Loucy (cell line): ENCODE measurements around the gene KIAA0232.

Source experiments
- H2AFZ ChIP-seq: fragments of 200-600 bp; sonication (generic); 2 replicates; pipeline ENCODE4 v1.6.0; 2016; ENCODE audit warnings: antibody characterized with exemption, mild to moderate bottlenecking, low read length, moderate library complexity
- H3F3A ChIP-seq: fragments of 200-600 bp; 2 replicates; pipeline ENCODE4 v1.6.0; 2016; ENCODE audit warnings: antibody characterized with exemption, low read depth, mild to moderate bottlenecking
- H3K27me3 ChIP-seq: fragments of 200-600 bp; sonication (generic); 2 replicates; pipeline ENCODE4 v1.6.1; 2014; ENCODE audit warnings: low read length, mild to moderate bottlenecking; ENCODE audit not compliant: insufficient read depth, poor library complexity, severe bottlenecking
- H3K36me3 ChIP-seq: fragments of 200-600 bp; sonication (generic); 2 replicates; pipeline ENCODE4 v1.6.1; 2016; ENCODE audit warnings: low read length; ENCODE audit not compliant: insufficient read depth
- H3K4me1 ChIP-seq: fragments of 200-600 bp; sonication (generic); 2 replicates; pipeline ENCODE4 v1.5.1; 2014; ENCODE audit warnings: low read length, mild to moderate bottlenecking; ENCODE audit not compliant: insufficient read depth, poor library complexity, severe bottlenecking
- H3K4me2 ChIP-seq: fragments of 200-600 bp; sonication (generic); 2 replicates; pipeline ENCODE4 v1.6.0; 2014; ENCODE audit warnings: antibody characterized with exemption, low read length, low read depth, mild to moderate bottlenecking; ENCODE audit not compliant: poor library complexity, severe bottlenecking
- H3K4me3 ChIP-seq: fragments of 200-600 bp; sonication (generic); 2 replicates; pipeline ENCODE4 v1.5.1; 2014; ENCODE audit warnings: low read length, mild to moderate bottlenecking, mixed read lengths; ENCODE audit not compliant: poor library complexity, severe bottlenecking
- H3K79me2 ChIP-seq: fragments of 200-600 bp; sonication (generic); 2 replicates; pipeline ENCODE4 v1.6.1; 2014; ENCODE audit warnings: low read length; ENCODE audit not compliant: insufficient read depth
- H3K9ac ChIP-seq: fragments of 200-600 bp; sonication (generic); 2 replicates; pipeline ENCODE4 v1.6.0; 2014; ENCODE audit warnings: mild to moderate bottlenecking, low read depth, low read length, moderate library complexity; ENCODE audit not compliant: poor library complexity, severe bottlenecking
- H3K9me2 ChIP-seq: fragments of 200-600 bp; sonication (generic); replicated peaks from 2 replicates; pipeline ENCODE4 v1.6.1; 2016; ENCODE audit warnings: low read depth, low read length, mixed read lengths
- H3K9me3 ChIP-seq: fragments of 200-600 bp; sonication (generic); 2 replicates; pipeline ENCODE4 v1.6.1; 2014; ENCODE audit warnings: mild to moderate bottlenecking, antibody characterized with exemption, low read length, low read depth; ENCODE audit not compliant: insufficient read depth
- H4K20me1 ChIP-seq: fragments of 200-600 bp; sonication (generic); 2 replicates; pipeline ENCODE4 v1.6.0; 2014; ENCODE audit warnings: antibody characterized with exemption, low read length, mild to moderate bottlenecking; ENCODE audit not compliant: insufficient read depth, poor library complexity, severe bottlenecking
- CTCF ChIP-seq: fragments of 200-600 bp; sonication (generic); conservative IDR thresholded peaks from 2 replicates; pipeline ENCODE4 v1.5.1; 2014; ENCODE audit warnings: mild to moderate bottlenecking, antibody characterized with exemption, low read length
- EZH2phosphoT487 ChIP-seq: fragments of 200-600 bp; IDR thresholded peaks from 2 replicates; pipeline ENCODE4 v1.6.1; 2018; ENCODE audit warnings: antibody characterized with exemption, mild to moderate bottlenecking, moderate library complexity, borderline replicate concordance

Gene KIAA0232

GRCh38 chr4:6854098-6854744 lies 71.7 kb downstream of the KIAA0232 start:
- Histone ChIP-seq H4K20me1 (no peaks in the 10 kb centered on the region), H3K4me1 (peaks cover 15% of the 10 kb centered on the region), H3K4me3 (no peak overlapping the region)

GRCh38 chr4:6855692-6856297 lies 73.3 kb downstream of the KIAA0232 start:
- Histone ChIP-seq H2AFZ (no peak overlapping the region), H3F3A (no peaks in the 10 kb centered on the region), H4K20me1 (no peaks in the 10 kb centered on the region), H3K36me3 (peaks cover 52% of the 10 kb centered on the region; the same call in 1 of the 2 replicates), H3K4me2 (peak overlapping the region; percentile 59), H3K9me2 (no peaks in the 10 kb centered on the region), H3K9ac (no peak overlapping the region), H3K27me3 (no peaks in the 10 kb centered on the region), H3K9me3 (no peaks in the 10 kb centered on the region), H3K79me2 (no peaks in the 10 kb centered on the region; the same call in 1 of the 2 replicates), H3K4me3 (peak overlapping the region; percentile 15), H3K4me1 (peaks cover 15% of the 10 kb centered on the region)
- no peak for TF ChIP-seq EZH2phosphoT487
- TF ChIP-seq CTCF: no peak

More at GRCh38 chr4:6854098-6854744, 71.7 kb downstream of the KIAA0232 start:
- H3K79me2 ChIP-seq: no peaks in the 10 kb centered on the region; the same call in none of the 2 replicates
- TF ChIP-seq EZH2phosphoT487: no peak
- no peak for TF ChIP-seq CTCF
- H3K9ac ChIP-seq: no peak overlapping the region
- no peaks in the 10 kb centered on the region for H3K9me2 ChIP-seq
- H3K9me3 ChIP-seq: no peaks in the 10 kb centered on the region
- no peak overlapping the region for H3K4me2 ChIP-seq
- no peaks in the 10 kb centered on the region for H3K27me3 ChIP-seq
- H3F3A ChIP-seq: no peaks in the 10 kb centered on the region
- peaks cover 42% of the 10 kb centered on the region; the same call in 1 of the 2 replicates for H3K36me3 ChIP-seq
- no peak overlapping the region for H2AFZ ChIP-seq

GRCh38 chr4:6856391-6856790 lies 73.9 kb downstream of the KIAA0232 start:
- no peak overlapping the region for H2AFZ ChIP-seq
- peak overlapping the region; percentile 15 for H3K4me3 ChIP-seq
- no peaks in the 10 kb centered on the region for H3F3A ChIP-seq
- no peaks in the 10 kb centered on the region for H3K27me3 ChIP-seq
- no peaks in the 10 kb centered on the region for H3K9me3 ChIP-seq
- peak overlapping the region; percentile 59 for H3K4me2 ChIP-seq
- H3K9me2 ChIP-seq: no peaks in the 10 kb centered on the region
- H4K20me1 ChIP-seq: no peaks in the 10 kb centered on the region
- no peaks in the 10 kb centered on the region; the same call in 1 of the 2 replicates for H3K79me2 ChIP-seq
- TF ChIP-seq CTCF (no peak), EZH2phosphoT487 (no peak)
- H3K9ac ChIP-seq: no peak overlapping the region
- peaks cover 58% of the 10 kb centered on the region; the same call in 1 of the 2 replicates for H3K36me3 ChIP-seq
- peaks cover 15% of the 10 kb centered on the region for H3K4me1 ChIP-seq
